Adipocyte (in vitro differentiated cells): ENCODE results near the gene HERC2.

Source experiments
- DNase-seq: peaks from one replicate; pipeline ENCODE4 v3.0.0-alpha.2; 2015; ENCODE audit warnings: low read depth
- H3K27me3 ChIP-seq: replicated peaks from 2 replicates; pipeline ENCODE4 v1.7.0; 2013; ENCODE audit warnings: mild to moderate bottlenecking, low read length, moderate library complexity; ENCODE audit not compliant: control insufficient read depth, insufficient read depth
- H3K36me3 ChIP-seq: 2 replicates; pipeline ENCODE4 v1.7.0; 2013; ENCODE audit warnings: low read length, mild to moderate bottlenecking, moderate library complexity; ENCODE audit not compliant: control insufficient read depth, insufficient read depth, severe bottlenecking
- H3K4me1 ChIP-seq: 2 replicates; pipeline ENCODE4 v1.7.0; 2013; ENCODE audit warnings: mild to moderate bottlenecking, low read length, moderate library complexity; ENCODE audit not compliant: control insufficient read depth, insufficient read depth
- H3K4me3 ChIP-seq: 2 replicates; pipeline ENCODE4 v1.7.0; 2013; ENCODE audit warnings: mild to moderate bottlenecking, low read length, moderate library complexity
- H3K9ac ChIP-seq: 2 replicates; pipeline ENCODE4 v1.7.0; 2013; ENCODE audit warnings: mild to moderate bottlenecking, low read length, moderate library complexity
- H3K9me3 ChIP-seq: 2 replicates; pipeline ENCODE4 v1.7.0; 2013; ENCODE audit warnings: mild to moderate bottlenecking, low read length, moderate library complexity; ENCODE audit not compliant: control insufficient read depth

The HERC2 gene

DNA sequence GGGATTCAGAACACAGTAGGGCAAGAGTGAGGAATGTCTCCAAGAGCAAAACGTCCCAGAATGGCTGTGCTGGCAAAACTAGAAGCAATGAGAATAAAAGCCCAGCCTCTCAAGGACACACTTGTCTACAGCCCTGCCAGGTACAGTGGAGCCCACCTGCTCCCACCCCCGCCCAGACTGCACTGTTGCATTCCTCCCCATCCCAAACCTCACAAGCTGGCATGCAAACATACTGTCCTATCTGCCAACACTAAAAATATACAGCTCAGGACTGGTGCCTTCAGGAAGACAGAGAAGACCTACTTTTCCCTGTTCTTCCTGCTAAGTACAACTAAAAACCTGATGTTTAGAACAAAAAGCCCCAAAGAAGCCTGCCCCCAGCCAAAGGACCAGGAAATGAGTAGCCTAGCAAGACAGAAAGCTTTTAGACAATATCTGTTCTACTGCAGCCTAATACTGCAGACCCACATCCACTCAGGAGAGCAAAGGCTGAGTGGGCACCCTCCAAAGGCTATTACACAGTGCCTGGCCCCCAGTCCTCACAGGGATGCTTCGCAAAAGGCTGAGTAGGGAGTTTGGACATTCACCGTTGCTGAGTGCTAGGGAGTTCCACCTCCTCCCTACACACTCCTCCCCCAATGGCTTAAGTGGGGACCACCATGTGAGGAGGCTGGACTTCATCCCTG is 236.3 kb downstream of the HERC2 start:
- Histone ChIP-seq H3K9ac (no peak overlapping the region), H3K4me1 (no peaks in the 10 kb centered on the region), H3K9me3 (peaks cover 15% of the 10 kb centered on the region), H3K27me3 (peaks cover 7% of the 10 kb centered on the region), H3K4me3 (no peak overlapping the region), H3K36me3 (no peaks in the 10 kb centered on the region)
- no peak for DNase-seq

DNA sequence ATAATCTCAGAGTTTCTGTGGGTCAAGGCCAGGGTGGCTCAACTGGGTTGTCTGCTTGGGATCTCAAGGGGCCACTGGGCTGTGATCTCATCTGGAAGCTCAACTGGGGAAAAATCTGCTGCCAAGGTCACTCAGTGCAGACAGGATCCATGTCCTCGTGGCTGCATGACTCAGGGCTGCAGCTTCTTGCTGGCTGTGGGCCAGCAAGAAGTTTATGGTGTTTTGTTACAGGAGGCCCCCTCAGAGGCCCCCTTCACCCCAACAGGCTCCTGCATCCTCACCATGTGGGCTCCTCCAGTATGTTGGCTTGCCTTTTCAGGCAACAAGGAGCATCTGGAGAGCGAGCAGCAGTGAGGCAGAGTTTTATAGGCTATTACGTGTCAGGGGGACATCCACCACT is 237.4 kb downstream of the HERC2 start:
- no peak overlapping the region for H3K9ac ChIP-seq
- no peak overlapping the region for H3K4me3 ChIP-seq
- H3K27me3 ChIP-seq: peaks cover 7% of the 10 kb centered on the region
- H3K9me3 ChIP-seq: peaks cover 9% of the 10 kb centered on the region
- H3K36me3 ChIP-seq: no peaks in the 10 kb centered on the region
- H3K4me1 ChIP-seq: no peaks in the 10 kb centered on the region
- no peak for DNase-seq

DNA sequence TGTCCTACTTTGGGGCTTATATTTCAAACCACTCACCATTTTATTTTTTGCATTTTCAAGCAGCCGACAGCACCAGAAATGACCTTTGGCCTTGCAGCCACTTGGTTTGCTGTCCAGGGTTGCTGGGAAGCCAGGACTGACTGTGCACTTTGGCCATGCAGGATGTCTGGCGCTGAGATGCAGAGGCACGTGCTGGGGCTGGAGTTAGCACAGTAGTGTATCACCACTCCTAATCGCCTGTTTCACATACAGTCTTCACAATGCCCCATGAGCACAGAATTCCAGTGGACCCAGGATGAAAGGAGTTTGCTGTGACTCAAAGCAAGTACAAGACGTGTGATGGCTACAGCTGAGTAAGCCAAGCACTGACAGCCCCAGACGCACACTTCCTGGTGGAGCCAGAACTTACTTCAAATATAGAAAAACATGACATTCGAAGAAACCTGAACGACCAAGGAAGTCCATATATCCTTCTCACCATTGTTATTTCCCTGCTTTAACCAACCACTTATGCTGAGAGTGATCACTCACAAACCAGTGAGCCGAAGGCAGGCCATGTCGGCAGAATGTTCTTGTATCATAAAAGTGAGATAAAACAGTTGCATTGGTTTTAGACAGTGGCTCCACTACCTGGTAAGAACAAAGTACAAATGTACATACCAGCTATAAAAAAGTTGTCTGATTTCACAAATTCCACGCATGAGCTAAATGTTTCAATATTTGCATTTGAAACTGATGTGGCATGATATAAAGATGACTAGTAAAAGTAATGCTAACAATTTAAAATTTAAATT is 238.9 kb downstream of the HERC2 start:
- peaks cover 9% of the 10 kb centered on the region for H3K9me3 ChIP-seq
- H3K4me3 ChIP-seq: no peak overlapping the region
- H3K4me1 ChIP-seq: no peaks in the 10 kb centered on the region
- H3K36me3 ChIP-seq: no peaks in the 10 kb centered on the region
- peaks cover 13% of the 10 kb centered on the region for H3K27me3 ChIP-seq
- DNase-seq: no peak
- no peak overlapping the region for H3K9ac ChIP-seq

DNA sequence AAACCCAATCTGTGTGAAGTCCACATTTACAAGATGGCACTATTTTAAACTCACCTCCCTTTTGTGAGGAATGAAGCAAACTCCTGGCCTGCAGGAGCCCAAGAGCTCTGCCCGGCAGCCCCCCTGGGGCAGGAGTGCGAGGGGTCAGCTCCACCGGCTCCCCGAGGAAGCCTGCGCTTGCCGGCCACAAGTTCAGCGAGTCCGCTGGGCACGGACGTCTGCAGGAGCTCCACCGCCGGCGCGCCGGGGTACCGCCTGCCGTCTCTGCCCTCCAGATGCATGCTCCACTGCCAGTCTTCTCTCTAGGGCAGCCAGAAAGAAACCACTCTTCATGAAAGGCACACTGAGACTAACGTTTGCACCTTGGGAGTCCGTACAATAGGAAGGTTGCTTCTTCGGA is 240.4 kb downstream of the HERC2 start:
- H3K27me3 ChIP-seq: peaks cover 10% of the 10 kb centered on the region
- no peak for DNase-seq
- H3K9ac ChIP-seq: no peak overlapping the region
- H3K36me3 ChIP-seq: no peaks in the 10 kb centered on the region
- H3K9me3 ChIP-seq: peaks cover 9% of the 10 kb centered on the region
- no peaks in the 10 kb centered on the region for H3K4me1 ChIP-seq
- no peak overlapping the region for H3K4me3 ChIP-seq

DNA sequence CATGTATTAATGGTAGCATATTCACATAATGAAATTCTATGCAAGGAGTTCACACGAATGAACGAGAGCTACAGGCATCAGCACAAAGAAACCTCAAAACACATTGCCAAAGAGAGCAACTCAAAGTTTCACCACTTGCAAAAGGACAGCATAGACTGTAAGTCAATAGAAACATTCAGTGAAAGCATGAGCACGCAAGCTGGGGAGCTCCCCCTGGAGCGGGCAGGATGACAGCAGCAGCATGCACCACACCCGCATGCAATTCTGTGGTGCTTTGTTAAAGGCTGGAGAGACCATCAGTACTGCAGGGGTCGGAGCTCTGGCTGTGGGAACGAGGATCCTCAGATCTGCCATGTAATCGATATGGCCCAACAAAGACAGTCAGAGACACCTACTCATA is 241.6 kb downstream of the HERC2 start:
- no peaks in the 10 kb centered on the region for H3K4me1 ChIP-seq
- H3K27me3 ChIP-seq: peaks cover 10% of the 10 kb centered on the region
- DNase-seq: no peak
- H3K9ac ChIP-seq: no peak overlapping the region
- H3K36me3 ChIP-seq: no peaks in the 10 kb centered on the region
- H3K9me3 ChIP-seq: peaks cover 9% of the 10 kb centered on the region
- no peak overlapping the region for H3K4me3 ChIP-seq

DNA sequence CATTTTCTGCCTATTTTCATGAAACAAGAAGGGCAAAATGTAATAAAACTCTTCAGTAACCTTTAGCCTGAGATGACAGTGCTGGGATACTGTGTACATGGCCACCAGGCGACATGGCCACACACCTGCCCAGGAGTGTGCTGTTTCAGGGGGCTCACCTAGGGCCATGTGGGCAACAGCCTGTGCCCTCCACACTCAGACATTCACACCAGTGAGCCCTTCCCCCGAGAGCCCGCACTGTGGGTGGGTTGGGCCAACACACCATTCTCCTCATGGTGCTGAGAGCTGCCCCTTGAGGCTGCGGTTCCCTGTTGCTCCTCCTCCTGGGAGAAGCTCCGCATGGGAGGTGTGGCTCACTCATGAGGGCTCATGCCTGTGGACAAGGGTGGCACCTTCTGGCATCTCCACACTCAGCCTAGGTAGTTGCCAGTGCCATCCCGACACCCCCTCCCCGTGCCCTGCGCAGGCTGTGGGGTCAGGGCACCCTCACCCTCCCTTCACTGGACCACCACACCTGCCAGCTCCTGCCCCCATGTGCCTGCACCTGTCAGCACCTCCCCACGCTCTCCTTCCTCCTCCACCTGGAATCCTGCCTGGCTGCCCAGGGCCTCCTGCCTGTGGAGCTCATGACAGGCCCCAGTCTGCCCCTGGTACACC is 242.5 kb downstream of the HERC2 start:
- Histone ChIP-seq H3K27me3 (peaks cover 7% of the 10 kb centered on the region), H3K9me3 (peaks cover 6% of the 10 kb centered on the region), H3K9ac (no peak overlapping the region), H3K36me3 (no peaks in the 10 kb centered on the region), H3K4me3 (no peak overlapping the region), H3K4me1 (no peaks in the 10 kb centered on the region)
- DNase-seq: no peak

DNA sequence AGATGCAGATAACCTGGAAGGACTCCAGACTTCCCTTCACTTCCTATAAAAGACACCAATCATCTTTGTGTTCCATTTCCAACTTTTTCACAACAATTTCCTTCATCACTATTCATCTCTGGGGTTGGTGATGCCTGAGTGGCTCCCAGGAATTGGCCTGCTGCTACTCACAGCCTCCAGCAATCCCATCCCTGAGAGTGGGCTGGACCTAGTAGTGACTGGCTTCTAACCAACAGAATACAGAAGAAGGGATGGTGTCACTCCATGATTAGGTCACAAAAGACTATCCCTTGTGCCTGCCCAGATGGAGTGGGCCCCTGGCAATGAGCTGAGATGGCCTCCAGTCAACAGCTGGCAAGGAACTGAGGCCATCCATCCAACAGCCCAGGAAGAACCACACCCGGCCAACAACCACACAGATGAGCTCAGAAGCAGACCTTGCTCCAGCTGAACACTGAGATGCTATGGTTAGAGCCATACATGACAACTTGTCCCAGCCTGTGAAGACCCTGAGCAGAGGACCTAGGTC is 243.7 kb downstream of the HERC2 start:
- Histone ChIP-seq H3K4me1 (no peaks in the 10 kb centered on the region), H3K27me3 (peaks cover 7% of the 10 kb centered on the region), H3K4me3 (no peak overlapping the region), H3K36me3 (no peaks in the 10 kb centered on the region), H3K9ac (no peak overlapping the region), H3K9me3 (no peaks in the 10 kb centered on the region)
- DNase-seq: no peak

DNA sequence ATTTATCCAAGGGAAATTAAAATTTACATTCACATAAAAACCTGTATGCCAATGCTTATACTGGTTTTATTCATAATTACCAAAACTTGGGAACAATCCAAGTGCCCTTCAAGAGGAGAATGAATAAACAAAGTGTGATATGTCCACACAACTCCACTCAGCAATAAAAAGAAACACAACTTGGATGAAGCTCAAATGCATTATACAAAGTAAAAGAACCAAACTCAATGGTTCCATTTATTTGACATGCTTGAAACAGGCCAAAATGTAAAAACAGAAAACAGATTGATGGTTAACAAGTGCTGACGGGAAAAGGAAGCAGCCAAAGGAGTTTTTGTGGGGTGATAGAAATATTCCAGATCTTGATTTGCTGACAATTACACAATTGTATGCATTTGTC is 246.4 kb downstream of the HERC2 start:
- no peaks in the 10 kb centered on the region for H3K36me3 ChIP-seq
- no peaks in the 10 kb centered on the region for H3K9me3 ChIP-seq
- no peak overlapping the region for H3K4me3 ChIP-seq
- no peaks in the 10 kb centered on the region for H3K4me1 ChIP-seq
- peaks cover 7% of the 10 kb centered on the region for H3K27me3 ChIP-seq
- H3K9ac ChIP-seq: no peak overlapping the region
- no peak for DNase-seq

DNA sequence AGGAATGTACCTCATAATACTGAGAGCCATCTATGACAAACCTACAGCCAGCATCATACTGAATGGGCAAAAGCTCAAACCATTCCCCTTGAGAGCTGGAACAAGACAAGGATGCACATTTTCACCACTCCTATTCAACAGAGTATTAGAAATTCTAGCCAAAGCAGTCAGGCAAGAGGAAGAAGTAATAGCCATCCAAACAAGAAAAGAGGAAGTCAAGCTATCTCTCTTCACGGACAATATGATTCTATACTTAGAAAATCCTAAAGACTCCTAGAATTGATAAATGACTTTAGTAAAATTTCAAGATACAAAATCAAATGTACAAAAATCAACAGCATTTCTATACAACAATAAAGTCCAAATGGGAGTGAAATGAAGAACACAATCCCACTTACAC is 253.0 kb downstream of the HERC2 start:
- no peak for DNase-seq
- no peak overlapping the region for H3K9ac ChIP-seq
- H3K36me3 ChIP-seq: no peaks in the 10 kb centered on the region
- H3K9me3 ChIP-seq: peaks cover 9% of the 10 kb centered on the region
- H3K4me1 ChIP-seq: no peaks in the 10 kb centered on the region
- H3K27me3 ChIP-seq: no peaks in the 10 kb centered on the region
- no peak overlapping the region for H3K4me3 ChIP-seq

DNA sequence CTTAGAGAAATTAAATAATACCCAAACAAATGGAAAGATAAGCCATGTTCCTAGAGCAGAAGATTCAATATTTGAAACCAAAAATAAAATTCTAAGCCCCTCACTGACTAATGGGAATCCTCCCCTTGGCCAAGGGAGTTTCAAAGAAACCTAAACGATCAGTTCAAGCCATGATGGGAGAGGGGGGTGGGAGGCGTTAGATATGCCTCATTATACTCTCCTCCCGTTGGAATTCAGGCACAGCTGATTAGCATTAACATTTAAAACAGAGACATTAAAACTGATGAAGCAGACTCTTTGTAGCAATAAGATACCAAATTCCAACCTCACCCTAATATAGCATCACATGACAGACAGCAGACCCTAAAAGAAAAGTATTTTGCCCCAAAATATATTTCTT is 255.7 kb downstream of the HERC2 start:
- Histone ChIP-seq H3K36me3 (no peaks in the 10 kb centered on the region), H3K9ac (no peak overlapping the region), H3K9me3 (peaks cover 28% of the 10 kb centered on the region), H3K4me1 (no peaks in the 10 kb centered on the region), H3K27me3 (no peaks in the 10 kb centered on the region), H3K4me3 (no peak overlapping the region)
- no peak for DNase-seq
